ENCODE results near the gene EEF1G. TPM values are rescaled to one million over a fixed set of nuclear protein-coding genes. Genes with fewer than 3 reads are reported as not detected.

The EEF1G gene
- total RNA-seq, 1 donor from 2014 or later, result 1,298 TPM

GRCh38 chr11:62577046-62577714, 3.5 kb upstream of the EEF1G start:
- peaks cover 16% of the 10 kb centered on the region for H4K20me1 ChIP-seq (ENCODE audit: insufficient read depth, low read length)
- H3K27me3 ChIP-seq (ENCODE audit: insufficient read depth, low read length), result no peaks in the 10 kb centered on the region
- Mint-ChIP-seq H3K36me3 (ENCODE audit: low read depth, unreplicated experiment) (peaks cover 20% of the 10 kb centered on the region), H3K27me3 (ENCODE audit: low read depth, unreplicated experiment) (no peaks in the 10 kb centered on the region), H3K27ac (ENCODE audit: unreplicated experiment) (no peak overlapping the region), H3K4me1 (ENCODE audit: low read depth, unreplicated experiment) (peaks cover 13% of the 10 kb centered on the region), H3K9me3 (ENCODE audit: unreplicated experiment) (no peaks in the 10 kb centered on the region), H3K4me3 (ENCODE audit: unreplicated experiment) (no peak overlapping the region)
- H3K4me1 ChIP-seq (ENCODE audit: insufficient read depth, low read length), result peaks cover 27% of the 10 kb centered on the region
- no peak overlapping the region for H3K4me3 ChIP-seq (ENCODE audit: insufficient read depth, low read depth, low read length)
- no peak for TF ChIP-seq EZH2 (IDR thresholded peaks at IDR 0.05; ENCODE audit: insufficient read depth, low read length)
- TF ChIP-seq, protein P1, sequence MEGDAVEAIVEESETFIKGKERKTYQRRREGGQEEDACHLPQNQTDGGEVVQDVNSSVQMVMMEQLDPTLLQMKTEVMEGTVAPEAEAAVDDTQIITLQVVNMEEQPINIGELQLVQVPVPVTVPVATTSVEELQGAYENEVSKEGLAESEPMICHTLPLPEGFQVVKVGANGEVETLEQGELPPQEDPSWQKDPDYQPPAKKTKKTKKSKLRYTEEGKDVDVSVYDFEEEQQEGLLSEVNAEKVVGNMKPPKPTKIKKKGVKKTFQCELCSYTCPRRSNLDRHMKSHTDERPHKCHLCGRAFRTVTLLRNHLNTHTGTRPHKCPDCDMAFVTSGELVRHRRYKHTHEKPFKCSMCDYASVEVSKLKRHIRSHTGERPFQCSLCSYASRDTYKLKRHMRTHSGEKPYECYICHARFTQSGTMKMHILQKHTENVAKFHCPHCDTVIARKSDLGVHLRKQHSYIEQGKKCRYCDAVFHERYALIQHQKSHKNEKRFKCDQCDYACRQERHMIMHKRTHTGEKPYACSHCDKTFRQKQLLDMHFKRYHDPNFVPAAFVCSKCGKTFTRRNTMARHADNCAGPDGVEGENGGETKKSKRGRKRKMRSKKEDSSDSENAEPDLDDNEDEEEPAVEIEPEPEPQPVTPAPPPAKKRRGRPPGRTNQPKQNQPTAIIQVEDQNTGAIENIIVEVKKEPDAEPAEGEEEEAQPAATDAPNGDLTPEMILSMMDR (IDR thresholded peaks at IDR 0.05; ENCODE audit: insufficient read depth, low read depth, low read length), result no peak
- no peak overlapping the region for H3K4me2 ChIP-seq (ENCODE audit: low read length)
- FAIRE-seq, result no peak
- no peaks in the 10 kb centered on the region for H3K9me3 ChIP-seq (ENCODE audit: insufficient read depth, low read depth, low read length)
- H3K79me2 ChIP-seq (ENCODE audit: insufficient read depth, low read length), result peaks cover 47% of the 10 kb centered on the region
- no peak overlapping the region for H2AFZ ChIP-seq (ENCODE audit: low read depth, low read length)
- H3K36me3 ChIP-seq (ENCODE audit: insufficient read depth, low read length), result peaks cover 7% of the 10 kb centered on the region
- peak overlapping the region; percentile 95 for H3K9ac ChIP-seq (ENCODE audit: low read length)
- no peak overlapping the region for H3K27ac ChIP-seq (ENCODE audit: low read depth, low read length)
- no peak for DNase-seq (ENCODE audit: low read depth)

DNA sequence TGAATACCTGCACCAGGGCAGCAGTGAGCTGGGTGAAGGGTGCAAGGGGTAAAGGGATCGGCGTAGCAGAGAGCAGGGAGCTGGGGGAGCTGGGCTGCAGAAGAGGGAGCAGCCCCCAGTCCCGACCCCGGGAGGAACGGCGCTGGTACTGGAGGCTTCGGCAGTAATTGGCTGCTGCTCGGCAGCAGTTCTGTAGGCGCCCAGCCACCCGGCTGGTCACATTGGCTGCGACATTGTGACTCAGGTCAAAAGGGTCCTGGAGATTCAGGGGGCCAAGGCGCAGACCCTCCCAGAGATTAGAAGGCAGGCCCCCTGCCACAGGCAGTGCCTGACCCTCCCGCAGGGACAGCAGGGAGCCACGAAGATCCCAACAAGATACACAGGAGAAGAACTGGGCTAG, 2.1 kb upstream of the EEF1G start:
- Mint-ChIP-seq H3K4me3 (ENCODE audit: unreplicated experiment) (peak overlapping the region; percentile 76), H3K27me3 (ENCODE audit: low read depth, unreplicated experiment) (no peaks in the 10 kb centered on the region), H3K27ac (ENCODE audit: unreplicated experiment) (no peak overlapping the region), H3K36me3 (ENCODE audit: low read depth, unreplicated experiment) (peaks cover 24% of the 10 kb centered on the region), H3K4me1 (ENCODE audit: low read depth, unreplicated experiment) (peaks cover 24% of the 10 kb centered on the region), H3K9me3 (ENCODE audit: unreplicated experiment) (no peaks in the 10 kb centered on the region)
- DNase-seq (ENCODE audit: low read depth), result no peak
- Histone ChIP-seq H3K27me3 (ENCODE audit: insufficient read depth, low read length) (no peaks in the 10 kb centered on the region), H4K20me1 (ENCODE audit: insufficient read depth, low read length) (peaks cover 25% of the 10 kb centered on the region), H3K4me3 (ENCODE audit: insufficient read depth, low read depth, low read length) (no peak overlapping the region), H3K9me3 (ENCODE audit: insufficient read depth, low read depth, low read length) (no peaks in the 10 kb centered on the region), H3K27ac (ENCODE audit: low read depth, low read length) (no peak overlapping the region), H3K9ac (ENCODE audit: low read length) (peak overlapping the region; percentile 95), H2AFZ (ENCODE audit: low read depth, low read length) (no peak overlapping the region), H3K4me2 (ENCODE audit: low read length) (peak overlapping the region; percentile 97), H3K79me2 (ENCODE audit: insufficient read depth, low read length) (peaks cover 60% of the 10 kb centered on the region), H3K4me1 (ENCODE audit: insufficient read depth, low read length) (peaks cover 36% of the 10 kb centered on the region), H3K36me3 (ENCODE audit: insufficient read depth, low read length) (peaks cover 12% of the 10 kb centered on the region)
- TF ChIP-seq, protein P1 (IDR thresholded peaks at IDR 0.05; ENCODE audit: insufficient read depth, low read depth, low read length), result no peak
- TF ChIP-seq EZH2 (IDR thresholded peaks at IDR 0.05; ENCODE audit: insufficient read depth, low read length), result no peak
- no peak for FAIRE-seq

- Mint-ChIP-seq H3K4me1 (ENCODE audit: low read depth, unreplicated experiment) (peaks cover 29% of the 10 kb centered on the region), H3K9me3 (ENCODE audit: unreplicated experiment) (no peaks in the 10 kb centered on the region), H3K36me3 (ENCODE audit: low read depth, unreplicated experiment) (peaks cover 27% of the 10 kb centered on the region), H3K27ac (ENCODE audit: unreplicated experiment) (peak overlapping the region; percentile 98), H3K27me3 (ENCODE audit: low read depth, unreplicated experiment) (no peaks in the 10 kb centered on the region), H3K4me3 (ENCODE audit: unreplicated experiment) (peak overlapping the region; percentile 100)
- H3K27ac ChIP-seq (ENCODE audit: low read depth, low read length), result peak overlapping the region; percentile 92
- peaks cover 15% of the 10 kb centered on the region for H3K36me3 ChIP-seq (ENCODE audit: insufficient read depth, low read length)
- peaks cover 67% of the 10 kb centered on the region for H3K79me2 ChIP-seq (ENCODE audit: insufficient read depth, low read length)
- peak overlapping the region; percentile 78 for H3K4me3 ChIP-seq (ENCODE audit: insufficient read depth, low read depth, low read length)
- H3K9ac ChIP-seq (ENCODE audit: low read length), result peak overlapping the region; percentile 95
- peak overlapping the region; percentile 57 for H2AFZ ChIP-seq (ENCODE audit: low read depth, low read length)
- no peak for FAIRE-seq
- H4K20me1 ChIP-seq (ENCODE audit: insufficient read depth, low read length), result peaks cover 32% of the 10 kb centered on the region
- TF ChIP-seq, protein P1 (IDR thresholded peaks at IDR 0.05; ENCODE audit: insufficient read depth, low read depth, low read length), result no peak
- TF ChIP-seq EZH2 (IDR thresholded peaks at IDR 0.05; ENCODE audit: insufficient read depth, low read length), result no peak
- H3K27me3 ChIP-seq (ENCODE audit: insufficient read depth, low read length), result no peaks in the 10 kb centered on the region
- H3K4me2 ChIP-seq (ENCODE audit: low read length), result peak overlapping the region; percentile 97
- H3K4me1 ChIP-seq (ENCODE audit: insufficient read depth, low read length), result peaks cover 36% of the 10 kb centered on the region
- DNase-seq (ENCODE audit: low read depth), result no peak
- H3K9me3 ChIP-seq (ENCODE audit: insufficient read depth, low read depth, low read length), result no peaks in the 10 kb centered on the region
Measured at GRCh38 chr11:62575156-62575555, 1.5 kb upstream of the EEF1G start.
